A204.1 (cell line): ENCODE data around the gene INPP5E.

Experiments used
- FAIRE-seq: peaks from 2 replicates; lab custom pipeline; 2012; peaks lifted over from hg19 to GRCh38; lab: Jason Lieb, UNC

Gene INPP5E

GRCh38 chr9:136403915-136404800 lies 35.5 kb downstream of the INPP5E start:
- no peak for FAIRE-seq

GRCh38 chr9:136403538-136403914 lies 36.1 kb downstream of the INPP5E start:
- no peak for FAIRE-seq

- no peak for FAIRE-seq
These were observed 37.6 kb downstream of the INPP5E start for GRCh38 chr9:136402067-136402466.

GRCh38 chr9:136401173-136401922 lies 38.3 kb downstream of the INPP5E start:
- no peak for FAIRE-seq

GRCh38 chr9:136400038-136400834 lies 39.4 kb downstream of the INPP5E start, which contains the start of gene SNAPC4:
SNAPC4 (minus strand) TSS chr9:136400170; CDS start chr9:136398428, 1,742 bp downstream.
- no peak for FAIRE-seq

- no peak for FAIRE-seq
These were observed 40.2 kb downstream of the INPP5E start for GRCh38 chr9:136399176-136400037.

DNA sequence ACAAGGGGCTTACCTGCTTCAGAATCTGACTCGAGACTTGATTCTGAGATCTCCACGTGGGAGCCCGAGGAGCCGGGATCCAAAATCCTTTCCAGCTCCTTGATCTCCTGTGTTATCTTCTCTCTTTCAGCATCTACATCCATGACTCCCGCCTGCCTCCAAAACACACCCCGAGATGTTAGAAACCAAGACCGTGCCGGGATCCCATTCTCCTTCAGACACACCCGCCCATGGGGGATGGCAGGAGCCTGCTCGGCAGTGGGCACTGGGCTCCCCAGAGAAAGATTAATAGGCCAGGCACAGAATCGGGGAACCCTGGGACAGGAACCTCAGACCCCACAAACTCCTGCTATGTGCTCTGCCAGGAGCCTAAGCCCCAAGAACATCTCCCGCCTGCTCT lies 41.4 kb downstream of the INPP5E start:
- FAIRE-seq = no peak

- FAIRE-seq = no peak
These were observed 42.0 kb downstream of the INPP5E start for GRCh38 chr9:136397643-136398042.

DNA sequence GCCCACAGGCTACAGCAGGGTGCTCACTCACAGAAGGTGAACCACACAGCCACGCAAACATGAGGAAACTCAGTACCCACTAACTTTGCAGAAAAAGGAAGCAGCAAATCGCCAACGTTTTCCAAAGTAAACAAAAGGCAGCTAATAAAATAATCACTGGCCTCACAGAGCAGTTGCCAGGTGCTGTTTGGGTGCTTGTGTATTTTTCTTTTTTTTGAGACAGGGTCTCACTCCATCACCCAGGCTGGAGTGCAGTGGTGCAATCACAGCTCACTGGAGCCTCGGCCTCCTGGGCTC lies 43.5 kb downstream of the INPP5E start:
- no peak for FAIRE-seq

GRCh38 chr9:136395345-136396218 lies 44.1 kb downstream of the INPP5E start:
- FAIRE-seq = no peak

GRCh38 chr9:136395020-136395340 lies 44.7 kb downstream of the INPP5E start:
- no peak for FAIRE-seq

GRCh38 chr9:136394312-136395019 lies 45.2 kb downstream of the INPP5E start:
- no peak for FAIRE-seq

GRCh38 chr9:136393531-136393930 lies 46.1 kb downstream of the INPP5E start:
- FAIRE-seq = no peak

- FAIRE-seq = no peak
These were observed 46.9 kb downstream of the INPP5E start for GRCh38 chr9:136392538-136393449.

DNA sequence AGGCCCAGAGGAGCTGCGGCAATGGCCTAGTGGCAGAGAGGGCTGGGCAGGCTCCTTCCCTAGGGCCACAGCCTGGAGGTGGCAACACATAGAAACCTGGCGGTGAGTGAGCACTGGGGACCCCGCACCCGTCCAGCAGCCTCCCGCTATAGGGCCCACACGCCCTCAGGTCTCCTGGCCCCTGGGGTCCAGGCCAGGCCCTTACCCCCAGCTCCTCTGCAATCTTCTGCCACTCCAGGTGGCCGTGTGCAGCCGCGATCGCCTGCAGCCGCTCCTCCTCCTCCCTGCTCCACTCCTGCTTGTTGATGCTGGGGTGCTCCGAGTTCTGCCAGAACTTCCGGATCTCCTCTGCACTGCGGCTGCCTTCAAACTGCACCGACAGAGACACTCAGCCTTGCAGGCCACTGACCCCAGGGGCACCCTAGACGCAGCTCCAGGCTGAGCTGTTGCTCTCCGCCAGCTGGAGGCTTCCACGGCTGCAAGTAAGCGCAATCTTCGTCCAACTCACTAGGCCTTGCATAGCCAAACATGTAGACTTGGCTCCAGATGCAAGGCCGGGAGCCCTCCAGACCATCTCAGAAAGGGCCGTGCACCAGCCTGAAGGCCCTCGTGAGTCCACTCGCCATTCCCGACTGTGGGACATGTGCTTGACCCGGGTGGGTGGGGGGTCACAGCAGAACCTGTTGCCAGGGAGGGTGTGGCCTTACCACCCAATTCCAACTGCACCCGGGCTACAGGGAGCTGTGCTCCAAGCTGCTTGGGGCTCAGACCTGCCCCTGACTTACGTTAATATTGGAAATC lies 47.7 kb downstream of the INPP5E start:
- FAIRE-seq = no peak

- no peak for FAIRE-seq
These were observed 50.2 kb downstream of the INPP5E start for GRCh38 chr9:136389396-136389795.

GRCh38 chr9:136387217-136387616 lies 52.4 kb downstream of the INPP5E start:
- FAIRE-seq = no peak

DNA sequence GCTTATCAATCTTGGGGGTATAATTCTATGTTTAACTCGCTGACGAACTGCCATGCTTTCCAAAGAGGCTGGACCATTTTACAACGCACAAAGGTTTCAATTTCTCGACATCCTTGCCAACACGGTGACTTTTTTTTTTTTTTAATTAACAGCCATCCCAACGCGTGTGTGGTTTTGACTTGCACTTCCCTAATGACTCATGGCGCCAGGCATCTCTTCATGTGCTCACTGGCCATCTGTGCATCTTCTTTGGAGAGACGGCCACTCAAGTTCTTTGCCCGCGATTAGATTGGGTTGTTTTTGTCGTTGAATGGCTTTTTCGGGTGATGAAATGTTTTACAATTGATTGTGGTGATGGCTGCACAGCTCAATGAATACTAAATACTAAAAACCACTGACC lies 53.6 kb downstream of the INPP5E start:
- no peak for FAIRE-seq
